Mesendoderm (in vitro differentiated cells): ENCODE results near the gene EIF3D.
A peak's percentile ranks its signal among the peaks of the same experiment; 100 is the strongest.
"Not testable (repeated sequence)": the region's sequence is repeated elsewhere in the genome, so short reads cannot be mapped to it uniquely, and the experiment has no call there.

Experiments
- DNase-seq: peaks from one replicate; pipeline ENCODE4 v3.0.0; 2013
- H2AK5ac ChIP-seq: 2 replicates; pipeline ENCODE4 v1.6.1; 2013; ENCODE audit warnings: low read length, inconsistent platforms
- H2BK120ac ChIP-seq: 2 replicates; pipeline ENCODE4 v1.6.1; 2013; ENCODE audit warnings: low read depth, mild to moderate bottlenecking, low read length, moderate library complexity, mixed read lengths
- H2BK15ac ChIP-seq: replicated peaks from 2 replicates; pipeline ENCODE4 v1.6.1; 2013; ENCODE audit warnings: low read depth, mild to moderate bottlenecking, moderate library complexity
- H2BK5ac ChIP-seq: 2 replicates; pipeline ENCODE4 v1.6.1; 2013; ENCODE audit warnings: low read length, inconsistent platforms
- H3K18ac ChIP-seq: 2 replicates; pipeline ENCODE4 v1.6.1; 2013; ENCODE audit warnings: mild to moderate bottlenecking, low read length, mixed read lengths
- H3K23ac ChIP-seq: one replicate; pipeline ENCODE4 v1.6.1; 2013; ENCODE audit warnings: low read length
- H3K27ac ChIP-seq: 2 replicates; pipeline ENCODE4 v1.5.1; 2013; ENCODE audit warnings: low read depth, mild to moderate bottlenecking, inconsistent platforms, low read length, moderate library complexity
- H3K27me3 ChIP-seq: 2 replicates; pipeline ENCODE4 v1.6.1; 2013; ENCODE audit warnings: low read length, control low read depth, mild to moderate bottlenecking, inconsistent platforms; ENCODE audit not compliant: insufficient read depth, poor library complexity
- H3K36me3 ChIP-seq: 2 replicates; pipeline ENCODE4 v1.6.1; 2013; ENCODE audit warnings: low read length, inconsistent platforms; ENCODE audit not compliant: control insufficient read depth, insufficient read depth
- H3K4ac ChIP-seq: one replicate; pipeline ENCODE4 v1.6.1; 2013; ENCODE audit warnings: low read depth, mild to moderate bottlenecking, low read length, moderate library complexity
- H3K4me1 ChIP-seq: 2 replicates; pipeline ENCODE4 v1.6.1; 2013; ENCODE audit warnings: low read depth, low read length, inconsistent platforms; ENCODE audit not compliant: control insufficient read depth
- H3K4me2 ChIP-seq: 2 replicates; pipeline ENCODE4 v1.6.1; 2013; ENCODE audit warnings: low read length
- H3K4me3 ChIP-seq: 2 replicates; pipeline ENCODE4 v1.5.1; 2013; ENCODE audit warnings: mild to moderate bottlenecking, low read length
- H3K56ac ChIP-seq: one replicate; pipeline ENCODE4 v1.6.1; 2013; ENCODE audit warnings: low read length
- H3K79me1 ChIP-seq: 2 replicates; pipeline ENCODE4 v1.6.1; 2013; ENCODE audit warnings: low read length, inconsistent platforms
- H3K79me2 ChIP-seq: 2 replicates; pipeline ENCODE4 v1.6.1; 2013; ENCODE audit warnings: mild to moderate bottlenecking, low read length; ENCODE audit not compliant: control insufficient read depth, insufficient read depth
- H3K9ac ChIP-seq: 2 replicates; pipeline ENCODE4 v1.6.1; 2013; ENCODE audit warnings: low read length, inconsistent platforms
- H4K5ac ChIP-seq: one replicate; pipeline ENCODE4 v1.6.1; 2013; ENCODE audit warnings: low read length
- H4K8ac ChIP-seq: one replicate; pipeline ENCODE4 v1.6.1; 2013; ENCODE audit warnings: low read depth, mild to moderate bottlenecking, control low read depth, low read length, moderate library complexity
- WGBS: extraction: QIAGEN DNeasy Blood & Tissue Kit; methylation state at CpG from one replicate; pipeline ENCODE4 v1.1.7; 2013; ENCODE audit warnings: low lambda C conversion rate, missing lambda C conversion rate; ENCODE audit not compliant: insufficient coverage; ENCODE audit errors: extremely low coverage; 5-methylcytosine and 5-hydroxymethylcytosine counted together

The EIF3D gene

GRCh38 chr22:36541831-36542411 is 13.0 kb upstream of the EIF3D start:
- no peak for DNase-seq
- no peak overlapping the region for H4K5ac ChIP-seq
- no peak overlapping the region for H3K27ac ChIP-seq
- H4K8ac ChIP-seq = no peak overlapping the region
- no peak overlapping the region for H3K4ac ChIP-seq
- WGBS = no CpG with 5 or more reads among the region's 9 CpGs
- H2AK5ac ChIP-seq = no peak overlapping the region
- no peaks in the 10 kb centered on the region for H3K27me3 ChIP-seq
- no peaks in the 10 kb centered on the region for H3K79me1 ChIP-seq
- H3K4me1 ChIP-seq = no peaks in the 10 kb centered on the region
- H2BK15ac ChIP-seq = no peak overlapping the region
- no peaks in the 10 kb centered on the region for H3K79me2 ChIP-seq
- H3K9ac ChIP-seq = no peak overlapping the region
- H2BK120ac ChIP-seq = no peak overlapping the region
- no peak overlapping the region for H3K4me2 ChIP-seq
- H3K4me3 ChIP-seq = no peak overlapping the region
- H2BK5ac ChIP-seq = no peak overlapping the region
- H3K18ac ChIP-seq = no peak overlapping the region
- no peaks in the 10 kb centered on the region for H3K36me3 ChIP-seq
- no peak overlapping the region for H3K56ac ChIP-seq
- H3K23ac ChIP-seq = no peak overlapping the region

- peak; percentile 76 for DNase-seq
- no peaks in the 10 kb centered on the region for H3K27me3 ChIP-seq
- H3K79me2 ChIP-seq = no peaks in the 10 kb centered on the region
- no peak overlapping the region for H3K18ac ChIP-seq
- H4K5ac ChIP-seq = no peak overlapping the region
- no peak overlapping the region for H3K9ac ChIP-seq
- no peak overlapping the region for H3K4ac ChIP-seq
- H3K4me1 ChIP-seq = no peaks in the 10 kb centered on the region
- H2AK5ac ChIP-seq = no peak overlapping the region
- H3K23ac ChIP-seq = no peak overlapping the region
- H3K4me3 ChIP-seq = no peak overlapping the region
- no peak overlapping the region for H3K27ac ChIP-seq
- no peak overlapping the region for H2BK15ac ChIP-seq
- H2BK5ac ChIP-seq = no peak overlapping the region
- H3K36me3 ChIP-seq = no peaks in the 10 kb centered on the region
- H2BK120ac ChIP-seq = no peak overlapping the region
- H3K79me1 ChIP-seq = no peaks in the 10 kb centered on the region
- H3K56ac ChIP-seq = no peak overlapping the region
- no peak overlapping the region for H4K8ac ChIP-seq
- WGBS = no CpG with 5 or more reads among the region's 12 CpGs
- H3K4me2 ChIP-seq = no peak overlapping the region
Observed at GRCh38 chr22:36540867-36541642, 12.1 kb upstream of the EIF3D start.

GRCh38 chr22:36538529-36538928 is 9.6 kb upstream of the EIF3D start:
- Histone ChIP-seq H2BK15ac (no peak overlapping the region), H3K79me1 (no peaks in the 10 kb centered on the region), H3K23ac (no peak overlapping the region), H3K4ac (no peak overlapping the region), H3K27ac (no peak overlapping the region), H3K27me3 (no peaks in the 10 kb centered on the region), H2AK5ac (no peak overlapping the region), H3K4me3 (no peak overlapping the region), H2BK120ac (no peak overlapping the region), H4K8ac (no peak overlapping the region), H3K79me2 (no peaks in the 10 kb centered on the region), H2BK5ac (no peak overlapping the region), H3K9ac (no peak overlapping the region), H3K4me1 (no peaks in the 10 kb centered on the region), H3K56ac (no peak overlapping the region), H4K5ac (no peak overlapping the region), H3K4me2 (no peak overlapping the region), H3K18ac (no peak overlapping the region), H3K36me3 (no peaks in the 10 kb centered on the region)
- DNase-seq = peak; percentile 53
- no CpG with 5 or more reads among the region's 7 CpGs for WGBS

- no peak overlapping the region for H3K56ac ChIP-seq
- H4K8ac ChIP-seq = no peak overlapping the region
- no peaks in the 10 kb centered on the region for H3K27me3 ChIP-seq
- no CpG with 5 or more reads among the region's 7 CpGs for WGBS
- no peaks in the 10 kb centered on the region for H3K79me2 ChIP-seq
- H2BK5ac ChIP-seq = no peak overlapping the region
- no peaks in the 10 kb centered on the region for H3K36me3 ChIP-seq
- no peak overlapping the region for H3K4ac ChIP-seq
- no peak overlapping the region for H2BK15ac ChIP-seq
- H2AK5ac ChIP-seq = no peak overlapping the region
- DNase-seq = no peak
- no peak overlapping the region for H3K9ac ChIP-seq
- H3K27ac ChIP-seq = no peak overlapping the region
- H3K4me1 ChIP-seq = no peaks in the 10 kb centered on the region
- H3K4me3 ChIP-seq = no peak overlapping the region
- H2BK120ac ChIP-seq = no peak overlapping the region
- H3K4me2 ChIP-seq = no peak overlapping the region
- H3K79me1 ChIP-seq = no peaks in the 10 kb centered on the region
- no peak overlapping the region for H4K5ac ChIP-seq
- no peak overlapping the region for H3K18ac ChIP-seq
- no peak overlapping the region for H3K23ac ChIP-seq
Observed at GRCh38 chr22:36536717-36537116, 7.8 kb upstream of the EIF3D start.

GRCh38 chr22:36533320-36533719 is 4.4 kb upstream of the EIF3D start:
- H3K36me3 ChIP-seq, H3K79me1 ChIP-seq, H3K56ac ChIP-seq, H2BK15ac ChIP-seq, H3K4me2 ChIP-seq, H3K4ac ChIP-seq, H4K5ac ChIP-seq, H3K4me3 ChIP-seq, H2BK120ac ChIP-seq, H3K9ac ChIP-seq, H2AK5ac ChIP-seq, H2BK5ac ChIP-seq, H3K23ac ChIP-seq, H3K27ac ChIP-seq, H3K27me3 ChIP-seq, H3K4me1 ChIP-seq, H3K18ac ChIP-seq, H3K79me2 ChIP-seq, H4K8ac ChIP-seq, DNase-seq: not testable (repeated sequence)
- no CpG with 5 or more reads among the region's 4 CpGs for WGBS
